GM23248 (cell line): Measurements from ENCODE around the gene FADS3. TPM values are rescaled to one million over a fixed set of nuclear protein-coding genes. Genes with fewer than 3 reads are reported as not detected.

ENCODE experiments used
- DNase-seq: peaks from one replicate; pipeline ENCODE4 v3.0.0-alpha.2; 2015
- H2AFZ ChIP-seq: fragments of 200-600 bp; sonication (generic); 2 replicates; pipeline ENCODE4 v1.6.1; 2016; ENCODE audit warnings: antibody characterized with exemption
- H3F3A ChIP-seq: fragments of 200-600 bp; sonication (generic); 2 replicates; pipeline ENCODE4 v1.6.1; 2016; ENCODE audit warnings: mild to moderate bottlenecking, antibody characterized with exemption, mixed run types; ENCODE audit not compliant: insufficient read depth
- H3K27ac ChIP-seq: fragments of 200-600 bp; sonication (generic); 2 replicates; pipeline ENCODE4 v1.5.1; 2016; ENCODE audit warnings: mild to moderate bottlenecking
- H3K27me3 ChIP-seq: fragments of 200-600 bp; sonication (generic); replicated peaks from 2 replicates; pipeline ENCODE4 v1.6.1; 2016; ENCODE audit warnings: mild to moderate bottlenecking; ENCODE audit not compliant: insufficient read depth
- H3K36me3 ChIP-seq: fragments of 200-600 bp; sonication (generic); 2 replicates; pipeline ENCODE4 v1.6.1; 2016; ENCODE audit warnings: low read depth, mild to moderate bottlenecking
- H3K4me1 ChIP-seq: fragments of 200-600 bp; sonication (generic); 2 replicates; pipeline ENCODE4 v1.6.1; 2016; ENCODE audit warnings: mild to moderate bottlenecking; ENCODE audit not compliant: insufficient read depth
- H3K4me2 ChIP-seq: fragments of 200-600 bp; sonication (generic); one replicate; pipeline ENCODE4 v1.6.1; 2016; ENCODE audit warnings: mild to moderate bottlenecking; ENCODE audit not compliant: unreplicated experiment
- H3K4me3 ChIP-seq: fragments of 200-600 bp; sonication (generic); 2 replicates; pipeline ENCODE4 v1.5.1; 2016; ENCODE audit warnings: mild to moderate bottlenecking
- H3K79me2 ChIP-seq: fragments of 200-600 bp; sonication (generic); 2 replicates; pipeline ENCODE4 v1.6.1; 2016; ENCODE audit warnings: mild to moderate bottlenecking; ENCODE audit not compliant: insufficient read depth
- H3K9ac ChIP-seq: fragments of 200-600 bp; sonication (generic); 2 replicates; pipeline ENCODE4 v1.6.1; 2016; ENCODE audit warnings: mild to moderate bottlenecking
- H3K9me2 ChIP-seq: fragments of 200-600 bp; sonication (generic); 2 replicates; pipeline ENCODE4 v1.6.1; 2016; ENCODE audit warnings: mixed run types, mild to moderate bottlenecking, moderate library complexity; ENCODE audit not compliant: insufficient read depth
- H3K9me3 ChIP-seq: fragments of 200-600 bp; sonication (generic); one replicate; pipeline ENCODE4 v1.6.1; 2017; ENCODE audit warnings: low read depth
- H4K20me1 ChIP-seq: fragments of 200-600 bp; sonication (generic); 2 replicates; pipeline ENCODE4 v1.6.0; 2016; ENCODE audit not compliant: insufficient read depth
- EZH2 ChIP-seq: fragments of 200-600 bp; sonication (generic); IDR thresholded peaks from 2 replicates; pipeline ENCODE4 v1.6.1; 2018; ENCODE audit warnings: antibody characterized with exemption, mild to moderate bottlenecking; ENCODE audit not compliant: insufficient read depth, poor library complexity, severe bottlenecking
- EZH2phosphoT487 ChIP-seq: fragments of 200-600 bp; sonication (generic); IDR thresholded peaks from 2 replicates; pipeline ENCODE4 v1.6.1; 2018; ENCODE audit warnings: antibody characterized with exemption, moderate library complexity, mild to moderate bottlenecking, low read depth; ENCODE audit not compliant: insufficient read depth
- WGBS, 2 experiments: methylation state at CpG; one replicate each; pipeline ENCODE4 v1.1.6; 2015 to 2017; ENCODE audit warnings: low lambda C conversion rate in 2 of 2, low coverage in 1 of 2; ENCODE audit errors: missing lambda C conversion rate in 2 of 2; 5-methylcytosine and 5-hydroxymethylcytosine counted together
- in situ Hi-C: fragments of 300-500 bp; cut with MboI; formaldehyde crosslinking; loops from 2 replicates; pipeline ENCODE4 v1.15.0; 2020
- polyA plus RNA-seq: library from polyadenylated mRNA; unstranded; fragments of >200 nt; fragmentation: Nextera tagmentation; extraction: Ambion mirVana; gene quantifications from 2 replicates; pipeline ENCODE4 v1.2.1, GENCODE V29; 2016
- total RNA-seq: library from RNA; depleted of rRNA; stranded (reverse); fragments of >200 nt; shearing (Covaris generic); gene quantifications from 2 replicates; pipeline ENCODE4 v1.2.3, GENCODE V29; 2014

Gene FADS3
- total and polyA plus RNA-seq, 2 experiments from 2014 or later = 135 to 203 TPM

- TF ChIP-seq EZH2phosphoT487 (no peak), EZH2 (no peak)
- in situ Hi-C loops = no loop called here
- H3K27ac ChIP-seq = 0 out of 2 replicates have a peak overlapping the region, but pooled peaks have one; percentile 31
- H3K36me3 ChIP-seq = peaks cover 4% of the 10 kb centered on the region; the same call in 1 of the 2 replicates
- peaks cover 14% of the 10 kb centered on the region; the same call in 1 of the 2 replicates for H3F3A ChIP-seq
- no peaks in the 10 kb centered on the region for H4K20me1 ChIP-seq
- H3K4me3 ChIP-seq = no peak overlapping the region
- no peaks in the 10 kb centered on the region for H3K9me3 ChIP-seq
- no peaks in the 10 kb centered on the region for H3K27me3 ChIP-seq
- peak overlapping the region; percentile 88 for H3K4me2 ChIP-seq
- H3K9me2 ChIP-seq = no peaks in the 10 kb centered on the region
- peak overlapping the region; percentile 88 for H2AFZ ChIP-seq
- H3K4me1 ChIP-seq = peaks cover 4% of the 10 kb centered on the region; the same call in 1 of the 2 replicates
- peak; percentile 37 for DNase-seq
- H3K9ac ChIP-seq = peak overlapping the region; percentile 39
- H3K79me2 ChIP-seq = no peaks in the 10 kb centered on the region
- 29 to 31% methylated on average over 9 to 10 of the region's 10 CpGs for WGBS, 2 experiments
Measured at GRCh38 chr11:61870541-61871031, 20.8 kb downstream of the FADS3 start.

GRCh38 chr11:61869708-61870451, 21.5 kb downstream of the FADS3 start:
- Histone ChIP-seq H3K9me3 (no peaks in the 10 kb centered on the region), H3K9ac (no peak overlapping the region), H3K27ac (no peak overlapping the region), H3K4me2 (no peak overlapping the region), H3K27me3 (no peaks in the 10 kb centered on the region), H3F3A (peaks cover 14% of the 10 kb centered on the region; the same call in 1 of the 2 replicates), H3K79me2 (no peaks in the 10 kb centered on the region), H3K4me1 (peaks cover 4% of the 10 kb centered on the region; the same call in 1 of the 2 replicates), H3K36me3 (peaks cover 2% of the 10 kb centered on the region; the same call in 1 of the 2 replicates), H3K9me2 (no peaks in the 10 kb centered on the region), H3K4me3 (no peak overlapping the region), H4K20me1 (no peaks in the 10 kb centered on the region), H2AFZ (no peak overlapping the region)
- WGBS, 2 experiments = 82 to 83% methylated on average over 18 to 21 of the region's 21 CpGs
- in situ Hi-C loops = no loop called here
- no peak for DNase-seq
- TF ChIP-seq EZH2 (no peak), EZH2phosphoT487 (no peak)

- Histone ChIP-seq H3F3A (peaks cover 14% of the 10 kb centered on the region; the same call in 1 of the 2 replicates), H3K4me1 (peaks cover 4% of the 10 kb centered on the region; the same call in 1 of the 2 replicates), H3K4me2 (no peak overlapping the region), H3K4me3 (no peak overlapping the region), H3K79me2 (no peaks in the 10 kb centered on the region), H4K20me1 (no peaks in the 10 kb centered on the region), H3K27ac (no peak overlapping the region), H3K27me3 (no peaks in the 10 kb centered on the region), H3K9me2 (no peaks in the 10 kb centered on the region), H3K9me3 (no peaks in the 10 kb centered on the region), H3K36me3 (no peaks in the 10 kb centered on the region), H2AFZ (no peak overlapping the region), H3K9ac (no peak overlapping the region)
- 89 to 95% methylated on average over 4 of the region's 4 CpGs for whole genome bisulfite sequencing, 2 experiments
- TF ChIP-seq EZH2 = no peak
- no peak for TF ChIP-seq EZH2phosphoT487
- in situ Hi-C loops = no loop called here
- no peak for DNase-seq
Measured at GRCh38 chr11:61869429-61869707, 22.0 kb downstream of the FADS3 start.

GRCh38 chr11:61868571-61869428, 22.5 kb downstream of the FADS3 start:
- H3K27me3 ChIP-seq = no peaks in the 10 kb centered on the region
- H3K79me2 ChIP-seq = no peaks in the 10 kb centered on the region
- no peaks in the 10 kb centered on the region for H3K36me3 ChIP-seq
- TF ChIP-seq EZH2phosphoT487 (no peak), EZH2 (no peak)
- no peak overlapping the region for H3K9ac ChIP-seq
- H3F3A ChIP-seq = peaks cover 14% of the 10 kb centered on the region; the same call in 1 of the 2 replicates
- no peaks in the 10 kb centered on the region for H3K9me2 ChIP-seq
- H4K20me1 ChIP-seq = no peaks in the 10 kb centered on the region
- no peak overlapping the region for H3K4me2 ChIP-seq
- 69 to 74% methylated on average over 14 of the region's 14 CpGs for WGBS, 2 experiments
- in situ Hi-C loops = no loop called here
- H3K4me1 ChIP-seq = peaks cover 4% of the 10 kb centered on the region; the same call in 1 of the 2 replicates
- H2AFZ ChIP-seq = no peak overlapping the region
- no peak overlapping the region for H3K4me3 ChIP-seq
- no peak overlapping the region for H3K27ac ChIP-seq
- DNase-seq = no peak
- no peaks in the 10 kb centered on the region for H3K9me3 ChIP-seq
